Measurements from ENCODE around the gene SZRD1.

Gene SZRD1

DNA sequence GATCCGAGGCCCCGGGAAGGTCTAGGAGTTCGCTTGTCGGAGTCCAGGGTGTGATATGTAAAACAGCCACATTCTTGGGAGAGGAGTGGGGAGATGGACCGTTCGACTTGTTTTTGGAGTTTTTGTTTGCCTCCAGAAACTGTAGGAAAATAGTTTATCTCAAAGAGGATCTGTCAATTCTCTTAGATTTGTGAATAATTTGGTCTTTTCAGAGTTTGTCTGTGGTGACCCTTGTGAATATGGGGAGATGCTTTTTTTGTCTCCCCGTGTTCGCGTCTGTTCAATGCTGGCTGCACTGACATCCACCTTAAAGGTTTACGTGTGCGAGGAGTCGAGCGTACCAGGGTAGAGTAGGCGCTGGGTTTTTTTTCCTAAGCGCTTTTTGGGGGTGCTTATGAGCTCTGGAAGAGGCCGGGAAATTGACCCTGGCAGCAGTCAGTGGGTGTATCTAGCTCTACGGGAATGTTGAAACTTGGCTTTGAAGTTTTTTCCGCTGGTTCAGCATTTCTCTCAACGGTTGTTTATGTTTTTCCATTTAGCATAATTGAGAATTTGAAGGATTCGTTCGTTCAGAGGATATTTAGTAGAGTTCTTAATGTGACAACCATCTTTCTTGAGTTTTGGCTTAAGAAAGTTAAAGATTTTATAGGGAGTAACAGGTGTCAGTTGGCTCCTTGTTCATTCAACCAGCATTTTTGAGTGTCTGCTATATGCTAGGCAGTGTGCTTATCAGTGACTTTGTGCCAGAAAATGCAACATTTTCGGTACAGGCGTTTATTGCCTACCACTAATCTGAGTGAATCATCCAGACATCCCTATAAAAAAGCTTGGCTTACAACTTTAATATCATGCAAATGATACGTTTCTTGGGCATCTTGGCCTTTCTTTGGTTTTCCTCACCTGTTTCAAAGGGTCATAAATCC is 1.2 kb downstream of the SZRD1 start:
- no peak for DNase-seq (ENCODE audit: low read depth)

DNA sequence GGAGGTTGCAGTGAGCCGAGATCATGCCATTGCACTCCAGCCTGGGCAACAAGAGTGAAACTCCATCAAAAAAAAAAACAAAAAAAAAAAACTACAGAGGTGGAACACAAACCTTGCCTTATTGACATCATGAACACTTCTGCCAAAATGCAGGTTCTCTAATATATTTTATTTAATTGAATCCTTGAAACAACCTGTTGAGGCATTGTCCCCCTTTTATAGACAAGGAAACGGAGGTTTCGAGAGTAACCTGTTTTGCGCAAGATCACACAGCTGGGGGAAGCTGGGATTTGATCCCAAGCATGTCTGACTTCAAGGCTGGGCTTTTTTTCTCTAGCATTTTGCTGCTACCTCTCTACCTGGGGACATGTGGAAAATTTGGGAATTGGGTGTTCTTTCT is 2.8 kb downstream of the SZRD1 start:
- DNase-seq (ENCODE audit: low read depth): no peak

DNA sequence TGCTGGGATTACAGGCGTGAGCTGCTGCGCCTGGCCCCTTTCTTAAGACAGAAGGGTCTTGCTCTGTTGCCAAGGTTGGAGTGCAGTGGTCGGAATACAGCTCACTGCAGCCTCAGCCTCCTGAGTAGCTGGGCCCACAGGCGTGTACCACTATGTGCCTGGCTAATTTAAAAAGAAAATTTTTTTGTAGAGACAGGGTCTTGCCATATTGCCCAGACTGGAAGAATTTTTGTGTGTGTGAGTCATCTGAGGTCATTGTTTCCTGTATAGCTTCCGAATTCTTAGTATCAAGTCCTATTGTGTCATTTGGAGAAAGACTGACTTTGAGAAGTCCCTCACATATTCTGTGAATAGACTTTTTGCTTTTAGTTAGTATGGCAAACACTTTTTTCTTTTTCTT is 4.7 kb downstream of the SZRD1 start:
- no peak for DNase-seq (ENCODE audit: low read depth)

DNA sequence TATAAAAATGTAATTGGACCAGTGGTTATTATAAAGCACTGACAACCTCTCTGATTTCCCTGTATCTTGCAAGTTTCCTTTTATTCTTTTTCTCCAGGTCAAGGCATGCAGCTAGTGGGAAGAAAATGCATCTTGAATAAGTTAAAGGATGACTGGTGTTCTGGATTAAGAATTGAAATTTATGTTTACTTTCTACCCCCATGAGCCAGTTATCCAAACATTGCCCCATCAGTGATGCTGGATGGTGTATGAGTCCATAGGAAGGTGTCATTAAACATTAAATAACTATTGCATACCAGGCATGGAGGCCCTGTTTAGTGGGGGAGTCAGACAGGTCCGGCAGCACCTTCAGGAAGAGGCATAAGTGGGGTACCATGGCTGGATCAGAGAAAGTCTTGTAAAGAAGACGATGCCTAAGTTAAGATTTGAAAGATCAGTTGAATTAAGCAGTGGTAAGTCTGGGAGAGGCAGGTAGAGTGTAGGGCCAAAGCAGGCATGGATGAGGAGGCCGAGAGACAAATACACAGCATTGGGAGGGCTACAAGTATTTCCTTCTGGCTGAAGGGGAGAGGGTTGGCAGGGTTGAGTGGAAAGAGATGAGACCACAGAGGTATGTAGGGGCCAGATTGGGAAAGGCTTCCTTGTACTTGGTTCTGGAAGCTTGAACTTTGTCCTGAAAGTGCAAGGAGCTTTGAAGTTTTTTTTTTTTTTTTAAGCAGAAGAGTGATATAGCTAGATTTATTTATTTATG is 5.7 kb downstream of the SZRD1 start:
- DNase-seq (ENCODE audit: low read depth): no peak

DNA sequence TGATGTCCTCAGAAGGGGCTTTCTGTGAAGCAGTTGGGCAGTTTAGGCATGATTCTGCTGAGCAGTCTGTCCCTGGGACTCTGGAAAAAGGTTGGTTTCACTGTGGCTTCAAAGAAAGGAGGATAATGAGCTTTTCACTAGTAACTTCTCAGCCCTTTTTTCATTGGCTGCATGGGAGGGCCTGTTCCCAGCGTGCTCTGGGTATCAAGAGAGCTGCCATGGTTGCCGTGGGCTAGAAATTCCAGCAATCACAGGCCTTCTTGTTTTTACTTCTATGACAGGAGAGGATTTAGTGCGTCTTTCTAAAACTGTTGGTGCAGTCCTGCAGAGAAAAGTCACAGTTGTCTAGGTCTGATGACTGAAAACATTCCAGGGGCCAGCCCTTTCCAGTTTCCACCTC is 7.2 kb downstream of the SZRD1 start:
- no peak for DNase-seq (ENCODE audit: low read depth)

DNA sequence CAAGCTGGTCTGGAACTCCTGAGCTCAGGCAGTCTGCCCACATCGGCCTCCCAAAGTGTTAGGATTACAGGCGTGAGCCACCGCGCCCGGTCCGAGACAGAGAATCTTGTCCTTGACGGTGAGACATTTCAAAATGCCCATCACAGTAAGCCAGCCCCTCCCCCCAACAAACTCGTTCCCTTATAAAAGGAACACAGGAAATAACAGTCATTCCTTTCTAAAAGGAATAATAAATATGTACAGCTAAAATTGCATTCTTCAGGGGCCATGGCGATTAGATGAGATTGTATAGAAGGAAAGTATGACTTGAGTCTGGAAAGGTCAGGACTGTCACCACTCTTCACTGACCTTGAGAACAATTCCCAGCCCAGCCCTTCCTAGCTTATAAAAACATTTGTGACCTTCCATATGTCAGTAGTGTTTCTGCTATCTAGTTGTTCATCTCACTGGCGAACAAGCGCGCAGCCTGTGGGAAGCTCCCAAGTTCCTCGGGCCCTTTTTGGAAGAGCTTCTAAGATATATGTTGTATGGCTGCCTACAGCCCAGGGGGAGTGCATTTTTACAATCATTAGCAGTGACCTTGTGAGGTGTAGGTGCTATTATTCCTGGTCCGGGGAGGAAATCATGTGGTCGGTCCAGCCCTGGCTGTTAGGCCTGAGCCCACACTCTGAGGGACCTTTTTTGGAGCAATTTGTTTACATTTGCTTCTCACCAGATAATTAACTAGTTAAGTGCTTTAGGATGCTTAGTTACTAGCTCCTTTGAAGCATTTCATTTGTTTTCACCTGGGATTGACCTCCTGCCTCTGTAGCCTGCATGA is 8.7 kb downstream of the SZRD1 start:
- DNase-seq (ENCODE audit: low read depth): no peak

DNA sequence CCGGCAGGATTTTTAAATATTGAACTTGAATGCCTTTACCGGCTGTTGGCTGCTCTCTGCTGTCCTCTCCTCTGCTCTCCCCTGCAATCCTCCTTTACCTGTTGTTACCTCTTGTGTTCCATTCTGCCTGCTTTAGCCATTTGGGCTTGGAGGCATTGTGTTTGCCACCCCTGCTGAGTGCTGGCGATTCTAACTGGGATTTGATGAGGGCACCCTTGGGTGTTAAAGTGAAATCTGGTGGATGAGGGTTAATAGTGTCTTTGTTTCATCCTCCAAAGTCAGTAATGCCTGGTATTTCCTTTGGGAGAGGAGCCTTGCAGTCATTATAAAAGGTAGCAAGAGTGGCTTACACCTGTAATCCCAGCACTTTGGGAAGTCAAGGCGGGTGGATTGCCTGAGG is 9.9 kb downstream of the SZRD1 start:
- no peak for DNase-seq (ENCODE audit: low read depth)

DNA sequence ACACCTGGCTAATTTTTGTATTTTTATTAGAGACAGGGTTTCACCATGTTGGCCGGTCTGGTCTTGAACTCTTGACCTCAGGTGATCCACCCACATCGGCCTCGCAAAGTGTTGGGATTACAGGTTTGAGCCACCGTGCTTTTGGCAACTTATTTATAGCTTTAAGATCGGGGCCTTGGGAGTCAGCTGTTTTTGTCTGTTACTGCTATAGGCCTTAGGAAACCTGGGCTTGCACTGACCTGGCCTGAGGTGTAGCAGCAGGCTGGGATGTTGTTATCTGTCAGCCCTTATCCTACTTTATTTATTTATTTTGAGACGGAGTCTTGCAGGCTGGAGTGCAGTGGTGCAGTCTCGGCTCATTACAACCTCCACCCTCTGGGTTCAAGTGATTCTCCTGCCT is 11.4 kb downstream of the SZRD1 start:
- no peak for DNase-seq (ENCODE audit: low read depth)

DNA sequence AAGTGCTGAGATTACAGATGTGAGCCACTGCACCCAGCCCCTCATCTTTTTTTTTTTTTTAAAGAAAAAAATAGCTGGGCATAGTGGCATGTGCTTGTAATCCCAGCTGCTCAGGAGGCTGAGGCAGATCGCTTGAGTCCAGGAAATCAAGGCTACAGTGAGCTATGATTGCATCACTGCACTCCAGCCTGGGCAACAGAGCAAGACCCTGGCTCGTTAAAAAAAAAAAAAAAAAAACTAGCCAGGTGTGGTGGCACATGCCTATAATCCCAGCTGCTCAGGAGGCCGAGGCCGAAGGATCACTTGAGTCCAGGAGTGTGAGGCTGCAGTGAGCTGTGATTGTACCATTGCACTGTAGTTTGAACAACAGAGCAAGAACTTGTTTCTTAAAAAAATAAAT is 13.8 kb downstream of the SZRD1 start:
- no peak for DNase-seq (ENCODE audit: low read depth)

DNA sequence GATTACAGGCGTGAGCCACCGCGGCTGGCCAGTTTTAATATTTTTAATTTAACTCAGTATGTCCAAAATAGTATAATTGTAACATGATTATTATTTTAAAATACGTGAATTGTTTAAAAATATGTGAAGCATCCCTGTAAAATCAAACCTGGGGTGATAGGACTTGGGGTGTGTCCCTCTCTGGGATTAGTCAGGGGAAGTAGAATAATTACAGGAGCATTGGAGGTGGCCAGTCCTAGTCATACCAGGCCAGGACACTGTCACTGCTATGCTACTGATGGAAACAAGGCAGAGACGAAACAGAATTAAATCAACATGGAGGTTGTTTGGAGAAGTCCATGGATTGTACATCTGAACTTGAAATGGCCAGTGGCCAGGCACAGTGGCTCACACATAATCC is 16.8 kb downstream of the SZRD1 start:
- DNase-seq (ENCODE audit: low read depth): no peak

DNA sequence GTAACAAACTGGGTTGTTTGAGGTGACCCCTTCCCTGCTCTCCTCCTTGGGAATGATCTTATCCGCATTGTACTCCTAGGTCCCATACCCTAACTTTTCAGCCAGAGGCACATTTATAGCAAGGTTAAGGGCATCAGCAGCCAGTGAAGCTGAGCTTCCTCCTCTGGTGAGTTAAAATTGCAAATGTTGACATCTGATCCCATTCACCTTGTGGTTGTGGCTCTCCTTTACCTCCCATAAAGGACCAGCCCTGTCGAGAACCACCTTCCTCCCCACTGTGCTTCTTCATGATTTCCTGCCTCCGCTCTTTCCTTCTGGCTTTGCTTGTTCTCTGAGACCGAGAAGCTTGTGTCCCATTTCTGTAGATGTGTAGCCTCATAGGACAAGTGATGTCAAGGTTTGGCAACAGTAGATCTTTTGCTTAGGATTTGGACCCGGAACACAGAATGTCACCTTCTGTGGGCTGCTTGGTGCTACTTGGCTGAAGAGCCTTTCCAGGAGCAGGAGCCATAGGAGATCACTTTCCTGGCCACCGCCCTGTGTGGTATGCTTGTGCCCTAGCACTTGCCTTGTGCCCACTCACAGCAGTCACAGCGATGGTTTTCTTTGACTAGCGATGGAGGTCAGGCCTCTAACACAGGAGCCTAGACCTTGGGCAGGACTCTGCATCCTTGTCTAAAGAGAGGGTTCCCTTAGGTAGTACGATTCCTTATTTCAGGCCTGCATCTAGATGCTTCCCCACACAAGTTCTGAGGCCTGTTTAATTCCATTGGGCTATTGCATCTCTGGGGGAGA is 18.8 kb downstream of the SZRD1 start:
- no peak for DNase-seq (ENCODE audit: low read depth)

DNA sequence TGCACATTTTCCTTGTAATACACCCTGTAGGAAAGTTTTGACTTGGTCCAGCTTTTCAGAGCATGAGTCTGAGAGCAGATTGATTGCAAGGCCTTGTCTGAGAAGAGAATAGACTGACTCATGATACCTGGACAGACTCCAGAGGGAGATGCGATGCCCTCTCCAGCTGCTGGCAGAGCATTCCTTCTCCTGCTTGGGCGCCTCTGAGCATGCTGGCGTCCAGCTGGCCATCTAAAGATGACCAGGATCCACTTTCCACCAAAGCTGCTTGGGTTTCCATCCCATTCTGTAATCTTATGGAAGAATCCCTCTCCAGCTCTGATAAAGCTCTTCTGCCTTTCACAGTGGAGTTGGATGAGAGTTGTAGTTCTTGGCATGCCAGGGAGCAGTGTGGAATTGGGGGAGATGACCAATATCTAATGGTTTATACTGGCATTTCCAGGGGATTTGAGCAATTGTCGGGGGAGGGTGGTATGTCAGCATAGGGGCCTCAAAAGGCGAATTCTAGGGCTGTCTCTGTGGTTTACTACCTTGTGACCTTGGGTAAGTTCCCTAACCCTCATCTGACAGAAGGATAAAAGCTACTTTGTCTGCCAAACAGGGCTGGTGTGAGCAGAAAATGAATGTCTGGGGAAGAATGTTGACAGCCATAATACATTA is 19.5 kb downstream of the SZRD1 start:
- DNase-seq (ENCODE audit: low read depth): peak; percentile 63

DNA sequence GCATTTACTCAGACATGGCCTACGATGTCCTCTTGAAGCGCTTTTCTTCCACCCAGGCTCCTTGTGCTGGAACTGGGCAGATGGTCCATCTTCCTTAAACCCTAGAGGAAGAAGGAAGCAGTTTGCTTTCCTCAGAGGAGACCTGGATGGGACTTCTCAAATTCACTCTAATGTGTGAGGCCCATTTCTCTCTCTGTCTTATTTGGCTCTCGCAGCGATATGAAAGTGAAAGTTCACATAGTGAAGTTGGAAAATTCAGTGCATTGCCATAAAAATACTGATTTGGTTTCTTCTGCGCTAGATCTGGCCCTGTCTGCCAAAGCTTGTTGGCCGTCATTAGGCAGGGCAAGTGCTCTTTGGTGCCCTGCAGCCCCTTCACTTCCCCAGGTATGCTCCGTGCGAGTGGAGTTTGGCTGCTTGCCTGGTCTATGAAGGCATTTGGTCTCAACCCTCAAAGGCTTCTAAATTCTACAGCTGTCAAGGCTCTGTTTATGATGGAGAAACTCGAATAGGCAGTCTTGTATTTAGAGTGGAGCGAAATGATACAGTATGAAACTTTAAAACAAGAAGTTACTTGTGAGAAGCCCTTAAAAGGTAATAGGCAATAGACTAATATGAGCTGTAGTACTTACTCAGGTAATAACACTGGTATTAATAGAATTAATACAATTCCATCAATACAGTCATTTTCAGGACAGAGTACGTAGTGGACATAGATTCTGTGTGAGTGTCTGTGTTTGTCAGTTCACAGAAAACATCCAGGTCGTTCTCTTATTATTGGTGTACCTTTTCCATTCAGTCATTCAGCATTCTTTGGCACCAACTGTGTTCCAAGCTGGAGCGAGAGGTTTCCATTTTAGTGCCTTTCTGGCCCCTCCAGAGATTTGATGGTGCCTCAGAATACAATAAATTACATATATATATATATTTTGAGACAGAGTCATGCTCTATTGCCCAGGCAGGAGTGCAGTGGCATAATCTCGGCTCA is 20.5 kb downstream of the SZRD1 start:
- DNase-seq (ENCODE audit: low read depth): no peak

DNA sequence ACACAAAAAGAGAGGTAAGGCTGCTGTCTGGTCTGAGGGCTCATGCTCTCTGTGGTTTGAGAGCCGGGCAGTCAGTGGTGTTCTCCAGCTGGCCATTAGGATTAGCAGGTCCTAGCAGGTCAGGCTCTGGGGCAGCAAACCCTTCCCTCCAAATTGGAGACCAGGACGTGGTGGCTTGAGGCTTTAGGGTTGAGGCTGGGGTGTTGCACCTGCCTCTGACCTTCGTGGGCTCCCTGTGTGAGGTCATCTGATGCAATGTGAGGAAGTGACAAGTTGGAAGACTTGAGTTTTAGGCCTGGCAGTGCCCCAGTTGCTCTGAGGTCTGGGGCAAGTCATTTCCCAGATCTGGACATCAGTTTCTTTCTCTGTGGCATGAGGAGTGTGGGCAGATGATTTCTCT is 24.4 kb downstream of the SZRD1 start:
- no peak for DNase-seq (ENCODE audit: low read depth)

DNA sequence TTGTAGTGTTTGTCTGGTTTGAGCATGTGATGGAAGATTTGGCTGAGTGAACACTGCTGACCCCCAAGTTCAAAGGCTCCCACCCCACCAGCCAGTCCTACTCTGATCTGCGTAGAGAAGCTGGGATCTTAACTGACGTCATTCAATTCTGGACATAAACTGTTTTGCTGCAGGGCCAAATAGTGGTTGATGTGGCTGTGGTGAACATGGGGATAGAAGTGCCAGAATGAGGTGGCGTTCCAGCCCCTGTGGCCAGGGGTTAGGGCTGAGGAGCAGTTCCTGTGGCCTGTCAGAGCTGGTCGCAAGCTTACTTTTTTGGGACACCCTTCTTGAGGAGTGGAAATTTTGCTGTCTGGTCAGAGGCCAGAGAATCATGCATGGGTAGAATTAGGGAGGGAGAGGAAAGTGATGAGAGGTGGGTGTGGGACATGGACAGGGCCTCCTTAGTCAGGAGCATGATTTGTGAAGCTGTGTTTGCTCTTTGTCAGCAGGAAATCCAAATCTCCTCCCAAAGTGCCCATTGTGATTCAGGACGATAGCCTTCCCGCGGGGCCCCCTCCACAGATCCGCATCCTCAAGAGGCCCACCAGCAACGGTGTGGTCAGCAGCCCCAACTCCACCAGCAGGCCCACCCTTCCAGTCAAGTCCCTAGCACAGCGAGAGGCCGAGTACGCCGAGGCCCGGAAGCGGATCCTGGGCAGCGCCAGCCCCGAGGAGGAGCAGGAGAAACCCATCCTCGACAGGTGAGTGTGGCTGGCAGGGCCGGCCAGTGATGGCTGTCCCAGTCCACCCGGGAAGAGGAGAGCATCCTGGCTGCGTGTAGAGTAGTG is 25.9 kb downstream of the SZRD1 start:
- DNase-seq (ENCODE audit: low read depth): no peak

DNA sequence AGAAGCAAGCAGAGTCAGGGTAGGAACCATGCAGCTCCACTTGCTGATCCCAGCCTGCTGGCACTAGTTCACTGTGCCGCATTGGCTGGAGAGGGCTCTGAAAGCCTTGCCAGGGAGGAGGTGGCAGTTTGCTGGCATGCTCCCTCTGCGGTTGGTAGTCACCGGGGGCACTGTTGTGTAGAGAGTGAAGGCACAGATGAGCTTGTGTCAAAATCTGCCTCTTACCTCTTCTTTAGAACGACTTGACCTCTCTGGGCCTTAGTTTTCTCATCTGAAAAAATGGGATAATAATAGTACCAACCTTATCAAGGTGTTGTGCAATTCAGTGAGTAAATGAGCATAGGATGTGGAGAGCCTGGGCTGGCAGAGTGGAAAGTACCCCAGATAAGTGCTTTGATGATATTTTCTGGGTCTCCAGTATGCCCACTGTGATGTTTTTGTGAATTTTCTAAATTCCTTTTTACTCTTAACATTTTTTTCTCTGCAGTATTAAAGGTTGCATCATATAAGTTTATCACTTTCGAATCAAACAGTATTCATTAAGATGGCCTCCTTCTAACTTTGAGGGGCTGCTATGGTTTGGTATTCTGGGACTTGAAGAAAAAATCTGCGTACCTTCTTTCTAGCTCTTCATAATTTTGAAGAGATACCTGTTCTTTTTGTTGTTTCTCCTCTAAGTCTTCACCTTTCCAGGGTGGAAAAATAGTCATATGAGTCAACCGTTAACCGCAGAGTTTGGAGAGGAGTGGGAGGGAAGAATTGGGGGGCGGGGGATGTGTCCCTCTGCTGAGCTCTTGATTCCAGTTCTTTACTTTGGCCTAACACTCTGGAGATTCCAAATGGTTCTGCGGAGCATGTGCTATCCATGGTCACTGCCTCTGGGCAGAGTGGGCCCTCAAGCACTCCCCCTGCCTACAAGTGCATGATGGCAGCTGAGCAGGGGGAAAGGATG is 26.8 kb downstream of the SZRD1 start:
- no peak for DNase-seq (ENCODE audit: low read depth)

DNA sequence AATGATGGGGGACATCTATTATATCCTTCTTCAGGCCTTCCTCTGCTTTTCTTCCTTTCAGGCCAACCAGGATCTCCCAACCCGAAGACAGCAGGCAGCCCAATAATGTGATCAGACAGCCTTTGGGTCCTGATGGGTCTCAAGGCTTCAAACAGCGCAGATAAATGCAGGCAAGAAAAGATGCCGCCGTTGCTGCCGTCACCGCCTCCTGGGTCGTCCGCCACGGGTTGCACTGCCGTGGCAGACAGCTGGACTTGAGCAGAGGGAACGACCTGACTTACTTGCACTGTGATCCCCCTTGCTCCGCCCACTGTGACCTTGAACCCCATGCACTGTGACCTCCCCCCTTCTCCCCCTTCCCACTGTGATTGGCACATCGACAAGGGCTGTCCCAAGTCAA is 27.9 kb downstream of the SZRD1 start:
- no peak for DNase-seq (ENCODE audit: low read depth)

DNA sequence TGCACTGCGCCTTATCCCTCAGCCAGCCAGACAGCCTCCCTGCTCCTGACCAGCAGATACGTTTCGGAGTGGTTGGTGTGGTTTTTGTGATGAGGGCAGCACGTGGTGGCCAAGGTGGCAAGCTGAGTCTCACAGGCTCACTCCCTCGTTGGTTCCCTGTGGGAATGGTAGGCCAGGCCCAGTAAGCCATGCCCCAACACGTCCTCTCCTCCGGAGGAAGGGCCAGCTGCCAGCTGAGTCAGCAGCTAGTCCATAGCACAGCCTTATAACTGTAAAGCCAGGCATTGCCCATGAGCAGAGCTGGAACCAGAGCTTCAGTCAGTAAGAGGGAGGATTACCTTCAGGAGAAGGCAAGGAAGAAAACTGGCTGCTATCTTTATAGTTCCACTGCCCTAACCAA is 29.5 kb downstream of the SZRD1 start:
- DNase-seq (ENCODE audit: low read depth): peak; percentile 72

All from fibroblast of the conjunctiva (primary cell).